Measurements from ENCODE around the gene CLDN5.

Gene CLDN5

GRCh38 chr22:19533049-19533626 lies 8.9 kb upstream of the CLDN5 start:
- TF ChIP-seq CTCF (IDR thresholded peaks at IDR 0.05): no peak

- no peak for TF ChIP-seq CTCF (IDR thresholded peaks at IDR 0.05)
These were observed 6.5 kb upstream of the CLDN5 start for GRCh38 chr22:19530751-19531150.

GRCh38 chr22:19529811-19530210 lies 5.6 kb upstream of the CLDN5 start:
- TF ChIP-seq CTCF (IDR thresholded peaks at IDR 0.05): no peak

GRCh38 chr22:19527861-19528417 lies 3.7 kb upstream of the CLDN5 start:
- TF ChIP-seq CTCF (IDR thresholded peaks at IDR 0.05): no peak

- no peak for TF ChIP-seq CTCF (IDR thresholded peaks at IDR 0.05)
These were observed 3.1 kb upstream of the CLDN5 start for GRCh38 chr22:19527321-19527721.

GRCh38 chr22:19526702-19527111 lies 2.5 kb upstream of the CLDN5 start:
- TF ChIP-seq CTCF (IDR thresholded peaks at IDR 0.05): no peak

GRCh38 chr22:19526076-19526701 lies 2.0 kb upstream of the CLDN5 start:
- no peak for TF ChIP-seq CTCF (IDR thresholded peaks at IDR 0.05)

Measured in LNCAP (cell line).